Activated CD8-positive, alpha-beta memory T cell treated with anti-CD3 and anti-CD28 coated beads, Interleukin-2, amount 10 ng/mL, durations not matched to agents 7 days and 5 days (primary cell): Measurements from ENCODE around the gene NAA15. TPM values are rescaled to one million over a fixed set of nuclear protein-coding genes. Genes with fewer than 3 reads are reported as not detected.
"Not testable (repeated sequence)": the region's sequence is repeated elsewhere in the genome, so short reads cannot be mapped to it uniquely, and the experiment has no call there.

Experiments used
- ATAC-seq: fragments of 150-1000 bp; cut with Tn5 transposase; one replicate; pipeline ENCODE4 v1.10.0; 2021; ENCODE audit warnings: moderate library complexity
- CTCF ChIA-PET: fragments of 350-600 bp; sonication (Branson Sonifier 250); formaldehyde crosslinking; loops from one replicate; lab custom pipeline; 2021; ENCODE audit warnings: antibody characterized with exemption; lab: Charles Lee
- DNase-seq: peaks from one replicate; pipeline ENCODE4 v3.0.0-alpha.2; 2020
- H3K27ac Mint-ChIP-seq: one replicate; pipeline ENCODE4 v1.8.0; 2021; ENCODE audit warnings: mild to moderate bottlenecking, mixed read lengths
- H3K27me3 Mint-ChIP-seq: one replicate; pipeline ENCODE4 v1.8.0; 2021; ENCODE audit warnings: mixed read lengths
- H3K36me3 Mint-ChIP-seq: one replicate; pipeline ENCODE4 v1.8.0; 2021; ENCODE audit warnings: mild to moderate bottlenecking, mixed read lengths
- H3K4me1 Mint-ChIP-seq: one replicate; pipeline ENCODE4 v1.8.0; 2021; ENCODE audit warnings: mixed read lengths
- H3K4me3 Mint-ChIP-seq: one replicate; pipeline ENCODE4 v1.8.0; 2021; ENCODE audit warnings: mild to moderate bottlenecking, moderate library complexity, mixed read lengths
- H3K9me3 Mint-ChIP-seq: one replicate; pipeline ENCODE4 v1.8.0; 2022; ENCODE audit warnings: low read depth, mixed read lengths
- total RNA-seq, 2 experiments: library from RNA; stranded (reverse); gene quantifications; one replicate each; pipeline ENCODE4 v1.2.3, GENCODE V29; 2021

The NAA15 gene
- total RNA-seq, 2 experiments from 2014 or later: 50.0 to 70.8 TPM

- CTCF ChIA-PET: interaction anchor here (1.2 kb wide), 1 partner anchor 13 kb away, joined by 3 read pairs; no protein-coding TSS in a partner anchor
- no peaks in the 10 kb centered on the region for H3K4me1 Mint-ChIP-seq
- H3K27me3 Mint-ChIP-seq: no peaks in the 10 kb centered on the region
- no peak overlapping the region for H3K27ac Mint-ChIP-seq
- peaks cover 5% of the 10 kb centered on the region for H3K9me3 Mint-ChIP-seq
- no peak overlapping the region for H3K4me3 Mint-ChIP-seq
- ATAC-seq (no peak), DNase-seq (no peak)
- peaks cover 23% of the 10 kb centered on the region for H3K36me3 Mint-ChIP-seq
These were observed 164.6 kb downstream of the NAA15 start for GRCh38 chr4:139465922-139466321.

- ATAC-seq, CTCF ChIA-PET, DNase-seq, H3K9me3 Mint-ChIP-seq, H3K4me1 Mint-ChIP-seq, H3K27me3 Mint-ChIP-seq, H3K27ac Mint-ChIP-seq, H3K4me3 Mint-ChIP-seq: not testable (repeated sequence)
- H3K36me3 Mint-ChIP-seq: peaks cover 39% of the 10 kb centered on the region
These were observed 167.5 kb downstream of the NAA15 start for GRCh38 chr4:139468756-139469155.

GRCh38 chr4:139469216-139469615 lies 167.9 kb downstream of the NAA15 start:
- ATAC-seq (no peak), DNase-seq (no peak)
- Mint-ChIP-seq H3K4me1 (peaks cover 2% of the 10 kb centered on the region), H3K4me3 (no peak overlapping the region), H3K27me3 (no peaks in the 10 kb centered on the region), H3K27ac (no peak overlapping the region), H3K9me3 (peaks cover 8% of the 10 kb centered on the region), H3K36me3 (peaks cover 40% of the 10 kb centered on the region)
- CTCF ChIA-PET: no interaction called here

Other genes starting within 250 kb of the NAA15 start
- gene ELF2, start 124.3 kb upstream of the NAA15 start, total RNA-seq: 10 to 100 TPM; 27.3 to 39.8 TPM
- gene MGARP, start 21.3 kb upstream of the NAA15 start, total RNA-seq: under 1 TPM in 1 of 2 experiments, not detected in 1; 0.20 TPM
- gene NDUFC1, start 972 bp downstream of the NAA15 start, total RNA-seq: 10 to 100 TPM; 32.2 to 34.9 TPM
- 1 to 10 TPM; 5.4 to 7.4 TPM for gene RAB33B, start 152.6 kb downstream of the NAA15 start, total RNA-seq